Thyroid gland (tissue), 4 donors: ENCODE measurements around the gene RNF213. TPM values are rescaled to one million over a fixed set of nuclear protein-coding genes. Genes with fewer than 3 reads are reported as not detected.

Experiments
- DNase-seq, 2 donors: peaks; one replicate each; pipeline ENCODE4 v3.0.0-alpha.2; 2019
- H3K27ac ChIP-seq, 3 donors: fragments of 200-600 bp; sonication (generic); 1 replicate in 2 of 3; 2 replicates in 1 of 3; pipeline ENCODE4 v1.5.1; 2016 to 2019; ENCODE audit warnings: mild to moderate bottlenecking in 1 of 3, moderate library complexity in 1 of 3
- H3K27me3 ChIP-seq: fragments of 200-600 bp; sonication (generic); one replicate; pipeline ENCODE4 v1.5.1; 2019
- H3K36me3 ChIP-seq, 2 donors: fragments of 200-600 bp; sonication (generic); one replicate each; pipeline ENCODE4 v1.5.1; 2016 to 2019
- H3K4me1 ChIP-seq, 2 donors: fragments of 200-600 bp; sonication (generic); one replicate each; pipeline ENCODE4 v1.5.1; 2017 to 2019
- H3K4me3 ChIP-seq, 3 donors: fragments of 200-600 bp; sonication (generic); replicated peaks in 1 of 3; 1 replicate in 2 of 3; 2 replicates in 1 of 3; pipeline ENCODE4 v1.5.1; 2016; ENCODE audit warnings: mild to moderate bottlenecking in 1 of 3
- H3K9me3 ChIP-seq: fragments of 200-600 bp; sonication (generic); one replicate; pipeline ENCODE4 v1.5.1; 2017
- CTCF ChIP-seq, 6 experiments: fragments of 200-600 bp in 3 of 6; fragments of 450-650 bp in 3 of 6; sonication (generic) in 3 of 6; IDR thresholded peaks; one replicate each; pipeline ENCODE4 v1.5.1; 2016 to 2019; ENCODE audit warnings: antibody characterized with exemption in 6 of 6, mild to moderate bottlenecking in 2 of 6, inconsistent platforms in 1 of 6, moderate library complexity in 1 of 6
- POLR2A ChIP-seq, 2 donors: fragments of 450-650 bp; IDR thresholded peaks; one replicate each; pipeline ENCODE4 v1.6.1; 2017; ENCODE audit warnings: antibody characterized with exemption in 2 of 2, mild to moderate bottlenecking in 2 of 2, moderate library complexity in 1 of 2
- WGBS, 2 donors: methylation state at CpG; one replicate each; pipeline ENCODE4 v1.1.5; 2017; 5-methylcytosine and 5-hydroxymethylcytosine counted together
- intact Hi-C: fragments of 100-400 bp; cut with DNase I; formaldehyde crosslinking; loops from one replicate; pipeline ENCODE4 v1.15.1; 2023
- total RNA-seq, 4 donors: library from RNA; depleted of rRNA; stranded (reverse); fragments of >200 nt; gene quantifications; one replicate each; pipeline ENCODE4 v1.2.3, GENCODE V29; 2016

The RNF213 gene
- total RNA-seq, 4 donors from 2014 or later, result 107 to 245 (median 187) TPM

GRCh38 chr17:80352216-80352895 is 91.7 kb downstream of the RNF213 start:
- H3K36me3 ChIP-seq, result peaks cover 80 to 91% of the 10 kb centered on the region in 2 donors
- TF ChIP-seq POLR2A (IDR thresholded peaks at IDR 0.05), result no peak
- no peak for TF ChIP-seq CTCF (IDR thresholded peaks at IDR 0.05)

GRCh38 chr17:80352991-80353665 is 92.5 kb downstream of the RNF213 start:
- no peaks in the 10 kb centered on the region for H3K4me1 ChIP-seq
- H3K9me3 ChIP-seq, result no peaks in the 10 kb centered on the region
- WGBS, 2 donors, result 97 to 98% methylated on average over 25 to 26 of the region's 28 CpGs
- H3K4me3 ChIP-seq, result no peak overlapping the region
- no peaks in the 10 kb centered on the region for H3K27me3 ChIP-seq
- H3K27ac ChIP-seq, result no peak overlapping the region
- TF ChIP-seq POLR2A (IDR thresholded peaks at IDR 0.05) (no peak), CTCF (IDR thresholded peaks at IDR 0.05) (no peak)
- intact Hi-C loops, result no loop called here
- no peak for DNase-seq
- H3K36me3 ChIP-seq, result peaks cover 79 to 90% of the 10 kb centered on the region in 2 donors

More at GRCh38 chr17:80352216-80352895, 91.7 kb downstream of the RNF213 start:
- no peaks in the 10 kb centered on the region for H3K9me3 ChIP-seq
- no peak for DNase-seq
- H3K27ac ChIP-seq, result no peak overlapping the region
- intact Hi-C loops, result no loop called here
- no peaks in the 10 kb centered on the region for H3K27me3 ChIP-seq
- WGBS, 2 donors, result 91 to 95% methylated on average over 21 to 22 of the region's 22 CpGs
- H3K4me1 ChIP-seq, result no peaks in the 10 kb centered on the region
- no peak overlapping the region for H3K4me3 ChIP-seq

DNA sequence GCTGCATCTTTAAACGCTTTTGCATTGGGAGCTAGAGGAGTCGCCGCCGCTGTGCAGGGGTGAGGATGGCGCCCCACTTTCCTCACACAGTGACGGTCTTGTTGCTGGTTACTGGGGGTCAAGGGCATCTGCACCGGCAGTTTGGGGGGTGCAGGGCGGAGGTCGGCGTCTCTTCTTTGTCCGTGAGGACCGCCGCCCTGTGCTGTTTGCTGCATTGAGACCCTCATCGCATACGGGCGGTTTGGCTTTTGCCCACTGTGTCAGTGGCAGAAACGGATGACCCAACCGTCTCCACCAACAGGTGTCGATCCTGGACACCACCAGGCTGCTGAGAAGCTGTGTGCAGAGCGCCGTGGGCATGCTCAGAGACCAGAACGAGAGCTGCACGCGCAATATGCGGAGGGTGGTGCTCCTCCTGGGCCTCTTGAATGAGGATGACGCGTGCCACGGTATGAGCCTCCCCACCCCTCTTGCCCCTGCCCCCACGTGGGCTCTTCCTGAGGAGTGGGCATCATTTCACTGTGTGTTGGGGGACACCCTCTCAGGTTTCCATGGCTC is 93.1 kb downstream of the RNF213 start:
- no peaks in the 10 kb centered on the region for H3K27me3 ChIP-seq
- H3K9me3 ChIP-seq, result no peaks in the 10 kb centered on the region
- H3K27ac ChIP-seq, result no peak overlapping the region
- TF ChIP-seq POLR2A (IDR thresholded peaks at IDR 0.05) (no peak), CTCF (IDR thresholded peaks at IDR 0.05) (no peak)
- intact Hi-C loops, result no loop called here
- H3K4me3 ChIP-seq, result no peak overlapping the region
- 93 to 95% methylated on average over 22 to 29 of the region's 29 CpGs for WGBS, 2 donors
- H3K4me1 ChIP-seq, result no peaks in the 10 kb centered on the region
- DNase-seq, result no peak
- H3K36me3 ChIP-seq, result peaks cover 79 to 90% of the 10 kb centered on the region in 2 donors

GRCh38 chr17:80354336-80354735 is 93.7 kb downstream of the RNF213 start:
- 87 to 93% methylated on average over 5 to 9 of the region's 9 CpGs for WGBS, 2 donors
- TF ChIP-seq POLR2A (IDR thresholded peaks at IDR 0.05) (no peak), CTCF (IDR thresholded peaks at IDR 0.05) (no peak)
- intact Hi-C loops, result no loop called here
- Histone ChIP-seq H3K4me3 (no peak overlapping the region), H3K36me3 (peaks cover 77 to 90% of the 10 kb centered on the region in 2 donors), H3K9me3 (no peaks in the 10 kb centered on the region), H3K27ac (no peak overlapping the region), H3K27me3 (no peaks in the 10 kb centered on the region), H3K4me1 (no peaks in the 10 kb centered on the region)
- DNase-seq, result no peak
